KBM-7 (cell line): ENCODE data around the gene ZNF782.
A peak's percentile ranks its signal among the peaks of the same experiment; 100 is the strongest.
"Not testable (repeated sequence)": the region's sequence is repeated elsewhere in the genome, so short reads cannot be mapped to it uniquely, and the experiment has no call there.

Source experiments
- DNase-seq: peaks from one replicate; pipeline ENCODE4 v3.0.0-alpha.2; 2015
- in situ Hi-C: fragments of 300-500 bp; cut with MboI; formaldehyde crosslinking; loops from 2 replicates; pipeline ENCODE4 v1.14.3; 2020; ENCODE audit warnings: low sequenced_read_pairs, low pct_unique_long_range_greater_than_20kb, mixed read lengths

ZNF782 gene

DNA sequence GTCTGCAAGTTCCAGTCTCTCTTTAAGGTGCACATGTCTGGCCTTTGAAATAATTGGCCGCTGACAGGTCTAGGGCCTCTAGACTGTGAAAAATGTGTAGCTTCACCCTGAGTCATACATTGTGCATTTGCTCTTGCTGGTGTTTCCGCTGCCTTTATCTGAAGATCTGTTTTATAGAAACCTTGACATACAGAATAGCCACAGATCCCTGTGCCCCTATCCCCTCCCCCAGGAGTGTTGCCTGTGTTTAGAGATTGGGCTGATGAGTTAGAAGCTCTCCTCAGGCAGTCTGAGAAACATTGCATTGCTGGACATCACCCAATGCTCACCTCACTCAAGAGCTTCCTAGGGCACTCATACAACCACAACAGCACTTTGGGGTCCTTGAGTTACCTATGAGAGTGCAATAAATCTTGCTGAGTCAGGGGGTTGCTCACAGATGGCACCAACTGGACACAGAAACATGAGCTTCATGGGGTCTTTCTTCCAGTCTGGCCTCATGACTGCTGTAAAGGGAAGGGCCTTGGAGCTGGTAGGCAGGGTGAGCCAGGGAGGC, 3.8 kb upstream of the ZNF782 start:
- in situ Hi-C loops: loop anchor here (25.0 kb wide), 3 partner anchors 254 to 754 kb away; no protein-coding TSS in a partner anchor
- DNase-seq: no peak

DNA sequence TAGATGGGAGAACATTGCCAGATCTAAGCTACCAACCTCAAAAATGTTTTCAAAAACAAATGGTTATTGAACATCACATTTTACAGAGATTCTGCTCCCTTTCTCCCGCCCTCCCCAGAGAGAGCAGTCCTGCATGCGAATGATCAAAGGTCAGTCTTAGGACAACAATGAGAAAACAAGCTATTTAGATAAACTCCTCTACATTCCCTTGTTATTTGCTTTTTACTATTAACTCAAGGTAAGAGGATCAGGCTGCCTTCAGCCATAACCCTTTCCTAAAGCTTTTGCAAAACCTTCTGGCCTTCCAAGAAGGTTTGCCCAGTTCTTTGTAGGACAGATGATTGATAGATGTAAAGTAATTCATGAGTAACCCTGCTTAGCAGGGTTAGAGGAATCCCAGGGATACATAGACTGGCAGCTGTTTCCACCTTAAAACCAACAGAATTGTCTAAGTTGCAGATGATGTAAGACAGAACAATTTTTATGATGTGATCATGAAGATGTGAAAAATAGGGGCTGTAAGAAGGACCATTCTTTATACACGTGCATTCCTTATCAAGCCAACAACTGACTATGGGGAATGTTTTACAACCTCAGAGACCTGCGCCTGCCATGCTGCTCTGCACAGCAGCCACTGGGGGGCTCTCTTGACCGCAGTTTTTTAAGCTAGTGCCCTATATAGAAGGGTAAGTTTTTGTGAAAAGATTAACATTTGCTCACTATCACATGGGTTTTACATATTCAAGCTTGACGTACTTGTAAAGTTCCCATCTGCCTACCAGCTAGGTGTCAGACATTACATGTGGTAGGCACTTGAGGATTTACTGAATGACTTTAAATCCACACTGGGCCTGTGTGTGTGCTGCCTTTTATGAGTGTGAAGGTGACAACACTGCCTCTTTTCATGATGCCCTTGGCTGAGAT, 2.3 kb upstream of the ZNF782 start:
- in situ Hi-C loops: loop anchor here (25.0 kb wide), 3 partner anchors 256 to 756 kb away; no protein-coding TSS in a partner anchor
- DNase-seq: peak; percentile 66

DNA sequence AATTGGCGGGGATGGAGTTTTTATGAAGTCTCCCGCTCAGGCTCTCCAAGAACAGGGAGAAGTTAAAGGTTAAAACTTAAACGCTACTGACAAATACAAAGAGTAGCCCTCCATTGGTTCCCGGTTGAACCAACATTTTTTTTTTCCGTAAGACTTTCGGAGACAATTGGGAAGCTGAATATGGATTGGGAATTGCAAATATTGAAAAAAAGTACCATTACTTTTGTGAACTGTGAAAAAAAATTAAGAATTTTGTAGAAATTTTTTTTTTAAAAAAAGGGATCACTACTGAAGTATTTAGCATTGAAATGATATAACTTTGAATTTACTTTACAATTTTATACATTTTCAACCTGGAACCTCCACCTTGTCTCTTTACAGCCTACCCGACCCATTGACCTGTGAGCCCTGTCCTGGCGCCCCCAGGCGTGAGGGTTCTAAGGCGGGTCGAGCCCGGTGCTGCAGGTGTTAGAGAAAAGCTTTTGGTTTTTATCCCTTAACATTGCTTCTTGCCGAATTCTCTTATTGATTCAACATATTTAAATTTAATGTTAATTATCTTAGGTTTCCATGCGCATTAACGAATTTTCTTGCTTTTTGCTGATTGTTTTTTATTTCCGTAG, 448 bp upstream of the ZNF782 start:
- DNase-seq: no peak
- in situ Hi-C loops: loop anchor here (25.0 kb wide), 3 partner anchors 258 to 758 kb away; no protein-coding TSS in a partner anchor

DNA sequence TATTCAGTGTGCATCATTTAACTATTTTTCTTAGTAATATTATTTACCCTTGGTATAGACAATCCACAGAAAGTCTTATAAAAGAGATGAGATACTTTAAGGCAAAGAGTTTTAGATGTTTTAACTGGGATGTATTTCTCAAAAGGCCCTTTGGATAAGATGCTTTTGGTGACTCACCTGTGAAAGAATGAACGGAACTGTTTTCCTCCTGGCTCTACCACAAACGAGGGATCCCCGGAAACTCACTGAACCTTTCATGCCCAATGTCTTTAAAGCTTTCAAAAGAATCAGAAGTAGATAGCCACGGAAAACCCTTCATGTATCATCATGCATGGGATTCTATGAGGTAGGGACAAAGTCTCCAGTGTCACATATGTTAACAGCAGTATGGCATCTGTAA, 1.6 kb downstream of the ZNF782 start:
- no peak for DNase-seq

DNA sequence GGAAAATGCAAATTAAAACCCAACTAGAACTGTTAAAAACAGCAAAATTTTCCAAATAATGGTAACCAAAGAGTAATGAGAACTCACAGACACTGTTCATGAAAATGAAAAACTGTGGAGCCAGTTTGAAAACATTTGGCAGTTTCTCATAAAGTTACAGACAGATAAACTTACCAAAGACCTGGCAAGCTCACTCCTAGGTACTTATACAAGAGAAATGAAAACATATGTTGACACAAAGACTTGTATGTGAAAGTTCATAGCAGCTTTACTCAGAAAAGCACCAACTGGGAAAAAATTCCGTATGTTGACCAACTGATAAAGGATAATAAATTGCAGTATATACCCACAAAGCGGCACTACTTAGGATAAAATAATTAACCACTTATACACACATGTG, 10.3 kb downstream of the ZNF782 start:
- in situ Hi-C loops: no loop called here
- no peak for DNase-seq

More for the DNA sequence above, 1.6 kb downstream of the ZNF782 start:
- in situ Hi-C loops: loop anchor here (25.0 kb wide), 3 partner anchors 260 to 760 kb away; no protein-coding TSS in a partner anchor

DNA sequence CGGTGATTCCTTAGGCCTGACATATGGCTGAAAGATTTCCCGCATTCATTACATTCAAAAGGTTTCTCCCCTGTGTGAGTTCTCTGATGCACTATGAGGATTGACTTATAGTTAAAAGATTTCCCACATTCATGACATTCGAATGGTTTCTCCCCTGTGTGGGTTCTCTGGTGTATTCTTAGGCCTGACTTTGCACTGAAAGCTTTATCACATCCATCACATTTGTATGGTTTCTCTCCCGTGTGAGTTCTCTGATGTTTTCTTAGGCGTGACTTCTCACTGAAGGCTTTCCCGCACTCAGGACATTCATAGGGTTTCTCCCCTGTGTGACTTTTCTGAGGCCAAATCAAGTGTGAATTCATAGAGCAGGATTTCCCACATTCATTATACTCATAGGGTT, 35.8 kb downstream of the ZNF782 start:
- DNase-seq: peak; percentile 20
- in situ Hi-C loops: no loop called here

DNA sequence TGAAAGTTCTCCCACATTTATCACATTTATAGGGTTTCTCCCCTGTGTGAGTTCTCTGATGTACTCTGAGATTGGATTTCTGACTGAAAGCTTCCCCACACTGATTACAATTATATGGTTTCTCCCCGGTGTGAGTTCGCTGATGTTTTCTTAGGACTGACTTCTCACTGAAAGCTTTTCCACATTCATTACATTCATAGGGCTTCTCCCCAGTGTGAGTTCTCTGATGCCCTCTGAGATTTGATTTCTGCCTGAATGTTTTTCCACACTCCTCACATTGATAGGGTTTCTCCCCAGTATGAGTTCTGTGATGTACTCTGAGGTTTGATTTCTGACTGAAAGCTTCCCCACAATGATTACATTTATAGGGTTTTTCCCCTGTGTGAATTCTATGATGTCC, 36.3 kb downstream of the ZNF782 start:
- in situ Hi-C loops: no loop called here

DNA sequence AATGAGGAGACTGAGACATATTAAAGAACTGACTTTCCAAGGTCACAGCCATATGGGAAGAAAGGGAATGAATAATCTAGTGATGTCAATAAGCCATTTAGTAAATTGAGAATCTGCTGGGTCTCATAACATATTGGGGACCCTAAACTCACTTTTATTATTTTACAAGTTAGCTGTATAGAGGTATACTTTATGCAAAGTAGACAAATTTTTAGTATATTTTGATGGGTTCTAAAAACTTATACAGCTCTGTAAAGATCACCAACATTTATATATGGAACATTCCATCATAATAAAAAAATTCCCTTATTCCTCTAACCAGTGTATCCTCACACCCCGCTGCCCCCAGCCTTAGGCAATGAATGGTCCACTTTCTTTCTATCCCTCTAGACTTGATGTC, 40.7 kb downstream of the ZNF782 start:
- no peak for DNase-seq
- in situ Hi-C loops: no loop called here

More for the DNA sequence above, 36.3 kb downstream of the ZNF782 start:
- no peak for DNase-seq

DNA sequence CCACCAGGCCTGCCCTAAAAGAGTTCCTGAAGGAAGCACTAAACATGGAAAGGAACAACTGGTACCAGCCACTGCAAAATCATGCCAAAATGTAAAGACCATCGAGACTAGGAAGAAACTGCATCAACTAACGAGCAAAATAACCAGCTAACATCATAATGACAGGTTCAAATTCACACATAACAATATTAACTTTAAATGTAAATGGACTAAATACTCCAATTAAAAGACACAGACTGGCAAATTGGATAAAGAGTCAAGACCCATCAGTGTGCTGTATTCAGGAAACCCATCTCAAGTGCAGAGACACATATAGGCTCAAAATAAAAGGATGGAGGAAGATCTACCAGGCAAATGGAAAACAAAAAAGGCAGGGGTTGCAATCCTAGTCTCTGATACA, 55.4 kb downstream of the ZNF782 start:
- in situ Hi-C loops: not testable (repeated sequence)

DNA sequence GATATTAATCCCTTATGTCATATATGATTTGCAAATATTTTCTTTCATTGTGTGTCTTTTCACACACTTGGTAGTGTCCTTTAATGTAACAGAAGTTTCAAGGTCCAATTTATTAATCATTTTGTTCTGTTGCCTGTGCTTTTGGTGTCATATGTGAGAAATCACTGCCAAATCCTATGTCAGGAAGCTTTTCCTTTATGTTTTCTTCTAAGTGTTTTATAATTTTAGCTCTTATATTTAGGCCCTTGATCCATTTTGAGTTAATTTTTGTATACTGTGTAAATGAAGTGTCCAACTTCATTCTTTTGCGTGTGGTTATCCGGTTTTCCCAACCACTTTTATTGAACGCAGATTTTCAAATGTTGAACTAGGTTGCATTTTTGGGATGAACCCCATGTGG, 70.3 kb downstream of the ZNF782 start:
- in situ Hi-C loops: no loop called here
- no peak for DNase-seq

More for the DNA sequence above, 55.4 kb downstream of the ZNF782 start:
- not testable (repeated sequence) for DNase-seq

DNA sequence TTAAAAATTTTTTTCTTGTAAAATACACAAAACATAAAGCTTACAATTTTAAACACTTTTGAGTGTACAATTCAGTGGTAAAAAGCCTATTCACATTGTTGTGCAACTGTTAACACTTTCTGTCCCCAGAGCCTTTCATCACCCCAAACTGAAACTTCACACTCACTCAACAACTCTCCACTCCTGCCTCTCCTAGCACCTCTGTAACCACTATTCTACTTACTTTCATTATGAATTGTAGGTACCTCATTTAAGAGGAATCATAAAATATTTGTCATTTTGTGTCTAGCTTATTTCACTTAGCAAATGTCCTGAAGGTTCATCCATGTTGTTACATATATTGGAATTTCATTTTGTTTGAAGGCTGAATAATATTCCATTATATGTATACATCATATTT, 72.1 kb downstream of the ZNF782 start:
- no peak for DNase-seq
- in situ Hi-C loops: no loop called here

DNA sequence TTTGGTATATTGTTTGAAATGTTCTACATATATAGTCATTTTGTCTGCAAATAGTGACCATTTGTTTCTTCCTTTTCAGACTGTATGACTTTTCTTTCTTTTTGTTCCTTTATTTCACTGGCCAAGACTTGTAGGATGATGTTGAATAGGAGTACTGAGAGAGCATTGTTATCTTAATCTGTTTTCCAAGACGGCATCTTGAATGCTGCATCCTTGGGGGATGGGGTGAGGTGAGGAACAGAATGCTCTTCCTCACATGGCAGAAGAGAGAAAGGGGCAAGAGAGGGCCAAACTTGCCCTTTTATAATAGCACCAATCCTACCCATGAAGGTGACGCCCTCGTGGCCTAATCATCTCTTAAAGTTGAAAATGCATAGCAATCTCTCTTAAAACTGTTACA, 72.8 kb downstream of the ZNF782 start:
- DNase-seq: no peak
- in situ Hi-C loops: no loop called here

DNA sequence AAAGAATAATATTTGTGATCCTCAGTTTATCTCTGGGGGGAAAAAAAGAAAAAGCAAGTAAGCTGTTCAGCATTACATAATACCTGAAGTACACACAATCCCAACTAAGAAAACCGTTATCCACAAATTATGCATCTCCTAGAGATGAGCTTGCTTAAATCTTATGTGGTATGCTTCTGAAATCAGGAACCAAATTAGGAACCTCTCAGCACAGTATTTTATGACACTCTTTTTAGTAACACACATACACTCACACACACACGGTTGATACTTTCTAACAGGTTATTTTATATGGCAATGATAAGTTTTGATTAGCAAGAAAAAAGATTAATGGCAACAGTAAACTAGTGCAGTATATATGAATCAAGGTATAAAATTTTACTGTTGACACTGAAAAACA, 75.2 kb downstream of the ZNF782 start:
- DNase-seq: no peak
- in situ Hi-C loops: no loop called here

DNA sequence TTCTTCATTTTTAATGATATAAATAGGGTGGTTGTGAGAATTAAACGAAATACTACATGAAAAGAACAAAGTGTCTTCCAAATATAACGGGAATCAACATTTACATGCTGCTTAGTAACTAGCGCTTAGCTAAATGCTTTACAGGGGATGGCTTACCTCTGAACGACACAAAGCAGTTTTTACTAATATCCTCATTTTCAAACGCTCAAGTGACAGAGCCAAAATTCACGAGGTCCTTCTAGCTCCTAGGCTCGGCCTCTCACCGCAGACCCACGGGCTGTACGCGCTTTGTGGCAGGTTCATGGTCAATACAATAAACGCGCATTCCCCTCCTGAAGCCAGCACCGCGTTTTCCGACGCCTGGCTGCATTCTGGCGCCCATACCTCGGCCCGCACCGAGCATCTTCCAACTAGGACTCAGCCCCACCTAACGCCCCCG, 76.9 kb downstream of the ZNF782 start:
- in situ Hi-C loops: no loop called here
- no peak for DNase-seq

DNA sequence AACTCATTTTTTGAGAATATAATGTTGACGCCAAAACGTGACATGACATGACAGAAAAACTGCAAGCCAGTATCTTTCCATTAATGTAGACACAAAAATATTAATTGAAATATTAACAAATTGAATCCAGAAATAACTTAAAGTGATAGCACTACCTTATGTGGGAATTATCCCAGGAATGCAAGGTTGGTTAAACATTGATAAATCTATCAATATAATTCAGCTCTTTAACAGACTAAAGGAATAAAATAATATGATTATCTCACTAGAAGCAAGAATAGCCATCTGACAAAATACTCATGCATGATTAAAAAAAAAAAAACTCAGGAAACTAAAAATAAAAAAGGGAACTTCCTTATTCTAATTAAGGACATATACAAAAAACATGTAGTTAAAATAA, 83.2 kb downstream of the ZNF782 start:
- in situ Hi-C loops: no loop called here
- DNase-seq: no peak

DNA sequence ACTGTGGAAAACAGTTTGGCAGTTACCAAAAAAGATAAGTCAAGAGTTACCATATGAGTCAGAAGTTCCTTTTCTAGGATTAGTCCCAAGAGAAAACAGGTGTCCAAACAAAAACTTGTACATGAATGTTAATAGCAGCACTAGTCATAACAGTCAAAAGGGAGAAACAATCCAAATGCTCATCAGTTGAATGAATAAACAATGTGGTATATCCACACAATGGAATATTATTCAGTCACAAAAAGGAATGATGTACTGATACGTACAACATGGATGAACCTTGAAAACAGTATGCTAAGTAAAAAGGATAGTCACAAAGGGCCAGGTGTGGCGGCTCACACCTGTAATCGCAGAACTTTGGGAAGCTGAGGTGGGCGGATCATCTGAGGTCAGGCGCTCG, 84.3 kb downstream of the ZNF782 start:
- in situ Hi-C loops: no loop called here

More for the DNA sequence above, 84.3 kb downstream of the ZNF782 start:
- DNase-seq: no peak
